ENCODE results near the gene ANKDD1B. TPM values are rescaled to one million over a fixed set of nuclear protein-coding genes. Genes with fewer than 3 reads are reported as not detected.

ANKDD1B gene
- total RNA-seq, 3 donors from 2014 or later (not counting 1 experiment from before 2014, with no cell fraction given): 0.52 to 0.66 (median 0.55) TPM

DNA sequence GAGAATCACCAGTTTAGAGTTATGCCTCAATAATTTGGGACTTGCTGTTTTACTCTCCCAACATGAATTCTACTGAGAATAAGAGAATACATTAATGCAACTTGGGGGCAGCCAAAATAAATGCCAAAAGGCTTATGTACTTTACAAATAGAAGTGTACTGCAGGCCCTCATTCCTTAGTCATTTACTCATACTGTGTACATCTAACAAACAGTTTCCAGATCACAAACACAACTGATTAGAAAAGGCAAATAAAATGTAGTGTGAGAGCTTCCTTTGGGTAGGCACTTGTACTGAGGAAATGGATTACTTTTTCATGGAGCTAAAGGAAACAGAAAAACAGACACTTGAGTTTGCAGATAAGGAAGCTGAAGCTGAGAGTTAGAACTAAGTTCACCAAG lies 12.6 kb downstream of the ANKDD1B start:
- no peak overlapping the region for H3K4me3 Mint-ChIP-seq
- ATAC-seq: no peak

GRCh38 chr5:75626959-75627358 lies 15.7 kb downstream of the ANKDD1B start:
- Mint-ChIP-seq H3K4me3 (no peak overlapping the region), H3K4me1 (no peaks in the 10 kb centered on the region), H3K36me3 (no peaks in the 10 kb centered on the region), H3K27me3 (ENCODE audit: low read depth in 2 of 2) (no peaks in the 10 kb centered on the region), H3K27ac (no peak overlapping the region), H3K9me3 (no peaks in the 10 kb centered on the region)
- Histone ChIP-seq H3K27ac (ENCODE audit: low read length) (no peak overlapping the region), H3K27me3 (ENCODE audit: control insufficient read depth, insufficient read depth, low read length) (no peaks in the 10 kb centered on the region), H3K4me3 (ENCODE audit: low read length) (no peak overlapping the region), H3K4me1 (ENCODE audit: control insufficient read depth, insufficient read depth, low read length) (no peaks in the 10 kb centered on the region), H3K9me3 (ENCODE audit: control insufficient read depth, insufficient read depth, low read length) (no peaks in the 10 kb centered on the region), H3K36me3 (ENCODE audit: control insufficient read depth, insufficient read depth, low read length) (no peaks in the 10 kb centered on the region)
- ATAC-seq (no peak), DNase-seq (no peak)
- intact Hi-C loops (cut with micrococcal nuclease): no loop called here
- TF ChIP-seq, protein P1, sequence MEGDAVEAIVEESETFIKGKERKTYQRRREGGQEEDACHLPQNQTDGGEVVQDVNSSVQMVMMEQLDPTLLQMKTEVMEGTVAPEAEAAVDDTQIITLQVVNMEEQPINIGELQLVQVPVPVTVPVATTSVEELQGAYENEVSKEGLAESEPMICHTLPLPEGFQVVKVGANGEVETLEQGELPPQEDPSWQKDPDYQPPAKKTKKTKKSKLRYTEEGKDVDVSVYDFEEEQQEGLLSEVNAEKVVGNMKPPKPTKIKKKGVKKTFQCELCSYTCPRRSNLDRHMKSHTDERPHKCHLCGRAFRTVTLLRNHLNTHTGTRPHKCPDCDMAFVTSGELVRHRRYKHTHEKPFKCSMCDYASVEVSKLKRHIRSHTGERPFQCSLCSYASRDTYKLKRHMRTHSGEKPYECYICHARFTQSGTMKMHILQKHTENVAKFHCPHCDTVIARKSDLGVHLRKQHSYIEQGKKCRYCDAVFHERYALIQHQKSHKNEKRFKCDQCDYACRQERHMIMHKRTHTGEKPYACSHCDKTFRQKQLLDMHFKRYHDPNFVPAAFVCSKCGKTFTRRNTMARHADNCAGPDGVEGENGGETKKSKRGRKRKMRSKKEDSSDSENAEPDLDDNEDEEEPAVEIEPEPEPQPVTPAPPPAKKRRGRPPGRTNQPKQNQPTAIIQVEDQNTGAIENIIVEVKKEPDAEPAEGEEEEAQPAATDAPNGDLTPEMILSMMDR (IDR thresholded peaks at IDR 0.05): no peak

More for the DNA sequence above, 12.6 kb downstream of the ANKDD1B start:
- no peak for DNase-seq
- no peak overlapping the region for H3K4me3 ChIP-seq (ENCODE audit: low read length)
- H3K27me3 ChIP-seq (ENCODE audit: control insufficient read depth, insufficient read depth, low read length): no peaks in the 10 kb centered on the region
- no peaks in the 10 kb centered on the region for H3K4me1 Mint-ChIP-seq
- H3K9me3 Mint-ChIP-seq: no peaks in the 10 kb centered on the region
- intact Hi-C loops (cut with micrococcal nuclease): no loop called here
- H3K36me3 Mint-ChIP-seq: no peaks in the 10 kb centered on the region
- H3K27ac ChIP-seq (ENCODE audit: low read length): no peak overlapping the region
- H3K4me1 ChIP-seq (ENCODE audit: control insufficient read depth, insufficient read depth, low read length): no peaks in the 10 kb centered on the region
- no peak overlapping the region for H3K27ac Mint-ChIP-seq
- TF ChIP-seq, protein P1 (IDR thresholded peaks at IDR 0.05): no peak
- H3K36me3 ChIP-seq (ENCODE audit: control insufficient read depth, insufficient read depth, low read length): no peaks in the 10 kb centered on the region
- peaks cover 0 to 2% of the 10 kb centered on the region in 2 donors for H3K27me3 Mint-ChIP-seq (ENCODE audit: low read depth in 2 of 2)
- H3K9me3 ChIP-seq (ENCODE audit: control insufficient read depth, insufficient read depth, low read length): no peaks in the 10 kb centered on the region

- Mint-ChIP-seq H3K9me3 (no peaks in the 10 kb centered on the region), H3K27me3 (ENCODE audit: low read depth in 2 of 2) (no peaks in the 10 kb centered on the region), H3K4me3 (no peak overlapping the region), H3K4me1 (no peaks in the 10 kb centered on the region), H3K27ac (no peak overlapping the region), H3K36me3 (no peaks in the 10 kb centered on the region)
- H3K9me3 ChIP-seq (ENCODE audit: control insufficient read depth, insufficient read depth, low read length): no peaks in the 10 kb centered on the region
- no peaks in the 10 kb centered on the region for H3K4me1 ChIP-seq (ENCODE audit: control insufficient read depth, insufficient read depth, low read length)
- TF ChIP-seq, protein P1 (IDR thresholded peaks at IDR 0.05): no peak
- ATAC-seq (no peak), DNase-seq (no peak)
- H3K27me3 ChIP-seq (ENCODE audit: control insufficient read depth, insufficient read depth, low read length): no peaks in the 10 kb centered on the region
- 100% methylated on average over 1 of the region's 1 CpG for WGBS (ENCODE audit: insufficient coverage)
- H3K36me3 ChIP-seq (ENCODE audit: control insufficient read depth, insufficient read depth, low read length): no peaks in the 10 kb centered on the region
- H3K27ac ChIP-seq (ENCODE audit: low read length): no peak overlapping the region
- intact Hi-C loops (cut with micrococcal nuclease): no loop called here
- H3K4me3 ChIP-seq (ENCODE audit: low read length): no peak overlapping the region
Observed at GRCh38 chr5:75627801-75628200, 16.5 kb downstream of the ANKDD1B start.

GRCh38 chr5:75630875-75631274 lies 19.6 kb downstream of the ANKDD1B start:
- no peaks in the 10 kb centered on the region for H3K4me1 Mint-ChIP-seq
- no peak overlapping the region for H3K4me3 Mint-ChIP-seq
- TF ChIP-seq, protein P1 (IDR thresholded peaks at IDR 0.05): no peak
- intact Hi-C loops (cut with micrococcal nuclease): no loop called here
- H3K4me3 ChIP-seq (ENCODE audit: low read length): no peak overlapping the region
- no peak for ATAC-seq
- H3K27ac Mint-ChIP-seq: no peak overlapping the region
- H3K27me3 Mint-ChIP-seq (ENCODE audit: low read depth in 2 of 2): peaks cover 0 to 5% of the 10 kb centered on the region in 2 donors
- no peaks in the 10 kb centered on the region for H3K36me3 Mint-ChIP-seq
- H3K27me3 ChIP-seq (ENCODE audit: control insufficient read depth, insufficient read depth, low read length): no peaks in the 10 kb centered on the region
- no peaks in the 10 kb centered on the region for H3K9me3 Mint-ChIP-seq
- H3K9me3 ChIP-seq (ENCODE audit: control insufficient read depth, insufficient read depth, low read length): no peaks in the 10 kb centered on the region
- H3K27ac ChIP-seq (ENCODE audit: low read length): no peak overlapping the region
- no peaks in the 10 kb centered on the region for H3K36me3 ChIP-seq (ENCODE audit: control insufficient read depth, insufficient read depth, low read length)
- H3K4me1 ChIP-seq (ENCODE audit: control insufficient read depth, insufficient read depth, low read length): no peaks in the 10 kb centered on the region
- WGBS (ENCODE audit: insufficient coverage): 97% methylated on average over 2 of the region's 2 CpGs
- no peak for DNase-seq
